Measurements from ENCODE around the gene MEPE. TPM values are rescaled to one million over a fixed set of nuclear protein-coding genes. Genes with fewer than 3 reads are reported as not detected.
A peak's percentile ranks its signal among the peaks of the same experiment; 100 is the strongest.

MEPE gene
- total and polyA plus RNA-seq, 10 donors: not detected

DNA sequence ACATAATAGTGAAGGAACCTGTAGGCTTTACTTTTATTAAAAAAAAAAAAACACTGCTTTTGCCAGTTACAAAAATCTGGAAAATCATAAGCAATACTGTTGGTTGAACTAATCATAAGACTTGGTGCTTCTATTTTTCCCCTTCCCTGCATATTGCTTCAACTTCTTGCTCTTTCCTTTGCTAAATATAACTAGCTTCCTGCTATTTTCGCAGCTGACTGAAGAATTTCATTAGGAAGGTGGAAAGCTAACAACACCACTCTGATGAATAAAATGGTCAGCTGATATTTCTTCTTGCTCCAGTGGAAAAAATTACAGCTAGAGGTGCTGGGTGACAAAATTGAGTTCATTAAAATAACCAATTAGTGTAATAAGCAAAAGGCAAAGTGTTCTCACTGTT, 39.3 kb downstream of the MEPE start:
- H3K9me3 ChIP-seq: no peaks in the 10 kb centered on the region
- no peaks in the 10 kb centered on the region for H3K4me1 ChIP-seq
- no peaks in the 10 kb centered on the region for H3K36me3 ChIP-seq
- WGBS, 5 donors: 17 to 44% (median 28%) methylated on average over 1 of the region's 1 CpG
- no peak for TF ChIP-seq POLR2A (IDR thresholded peaks at IDR 0.05)
- TF ChIP-seq, protein P1, sequence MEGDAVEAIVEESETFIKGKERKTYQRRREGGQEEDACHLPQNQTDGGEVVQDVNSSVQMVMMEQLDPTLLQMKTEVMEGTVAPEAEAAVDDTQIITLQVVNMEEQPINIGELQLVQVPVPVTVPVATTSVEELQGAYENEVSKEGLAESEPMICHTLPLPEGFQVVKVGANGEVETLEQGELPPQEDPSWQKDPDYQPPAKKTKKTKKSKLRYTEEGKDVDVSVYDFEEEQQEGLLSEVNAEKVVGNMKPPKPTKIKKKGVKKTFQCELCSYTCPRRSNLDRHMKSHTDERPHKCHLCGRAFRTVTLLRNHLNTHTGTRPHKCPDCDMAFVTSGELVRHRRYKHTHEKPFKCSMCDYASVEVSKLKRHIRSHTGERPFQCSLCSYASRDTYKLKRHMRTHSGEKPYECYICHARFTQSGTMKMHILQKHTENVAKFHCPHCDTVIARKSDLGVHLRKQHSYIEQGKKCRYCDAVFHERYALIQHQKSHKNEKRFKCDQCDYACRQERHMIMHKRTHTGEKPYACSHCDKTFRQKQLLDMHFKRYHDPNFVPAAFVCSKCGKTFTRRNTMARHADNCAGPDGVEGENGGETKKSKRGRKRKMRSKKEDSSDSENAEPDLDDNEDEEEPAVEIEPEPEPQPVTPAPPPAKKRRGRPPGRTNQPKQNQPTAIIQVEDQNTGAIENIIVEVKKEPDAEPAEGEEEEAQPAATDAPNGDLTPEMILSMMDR (IDR thresholded peaks at IDR 0.05 in 8 of 11, conservative IDR thresholded peaks at IDR 0.05 in 3 of 11): no peak
- intact Hi-C loops (cut with DNase I; ENCODE audit: low total_unique reads): no loop called here
- DNase-seq: no peak
- no peaks in the 10 kb centered on the region for H3K27me3 ChIP-seq (replicated peaks in 1 of 7)
- no peak overlapping the region for H3K4me3 ChIP-seq
- H3K27ac ChIP-seq: no peak overlapping the region

DNA sequence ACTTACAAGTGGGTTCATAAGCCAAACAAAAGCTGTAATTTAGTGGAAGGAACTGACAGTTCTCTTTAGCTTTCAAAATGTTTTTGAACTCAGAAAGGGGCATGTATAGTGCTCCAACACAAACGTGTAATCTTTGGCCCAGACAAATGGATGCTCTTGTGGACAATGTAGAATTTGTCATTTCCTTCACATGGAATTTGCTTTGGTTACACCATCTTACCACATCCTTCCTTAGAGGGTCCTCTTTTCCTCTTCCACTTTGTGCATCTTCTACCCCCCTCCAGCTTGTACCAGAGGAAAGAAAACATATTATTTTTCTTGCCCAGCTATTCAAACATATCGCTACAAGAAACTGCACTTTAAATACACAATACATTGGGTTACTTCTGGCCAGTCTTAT, 42.4 kb downstream of the MEPE start:
- WGBS, 5 donors: 45 to 54% (median 47%) methylated on average over 2 of the region's 2 CpGs
- DNase-seq: no peak
- Histone ChIP-seq H3K9me3 (no peaks in the 10 kb centered on the region), H3K27ac (no peak overlapping the region), H3K27me3 (replicated peaks in 1 of 7) (no peaks in the 10 kb centered on the region), H3K4me1 (no peaks in the 10 kb centered on the region), H3K4me3 (no peak overlapping the region), H3K36me3 (no peaks in the 10 kb centered on the region)
- intact Hi-C loops (cut with DNase I; ENCODE audit: low total_unique reads): no loop called here
- no peak for TF ChIP-seq POLR2A (IDR thresholded peaks at IDR 0.05)
- TF ChIP-seq POLR2AphosphoS5 (IDR thresholded peaks at IDR 0.05): no peak
- TF ChIP-seq, protein P1 (IDR thresholded peaks at IDR 0.05 in 8 of 11, conservative IDR thresholded peaks at IDR 0.05 in 3 of 11): no peak

DNA sequence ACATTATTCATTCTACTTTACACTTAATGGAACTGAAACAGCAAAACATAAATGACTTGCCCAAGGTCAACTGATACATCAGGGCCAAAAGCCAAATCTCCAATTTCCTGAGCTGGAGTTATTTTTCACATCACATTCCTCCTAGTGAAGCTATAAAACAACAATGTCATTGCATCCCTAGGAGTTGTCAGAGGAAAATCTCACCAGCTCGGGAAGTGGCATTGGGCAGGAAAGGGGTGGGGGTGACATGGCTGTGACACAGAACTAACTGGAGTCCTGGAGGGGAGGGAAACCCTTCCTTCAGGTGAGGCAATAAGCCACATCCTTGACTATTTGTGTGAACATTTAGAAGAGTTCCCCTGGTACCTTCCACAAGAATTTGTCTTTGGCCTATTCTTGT, 47.3 kb downstream of the MEPE start:
- 29 to 64% (median 50%) methylated on average over 1 of the region's 1 CpG for WGBS, 5 donors
- Histone ChIP-seq H3K4me1 (peaks cover 0 to 6% (median 0%) of the 10 kb centered on the region in 6 donors), H3K4me3 (no peak overlapping the region), H3K9me3 (no peaks in the 10 kb centered on the region), H3K36me3 (no peaks in the 10 kb centered on the region), H3K27me3 (replicated peaks in 1 of 7) (no peaks in the 10 kb centered on the region), H3K27ac (peak overlapping the region in 3 of 8 donors; percentile 8 to 41 (median 11))
- intact Hi-C loops (cut with DNase I; ENCODE audit: low total_unique reads): no loop called here
- TF ChIP-seq POLR2AphosphoS5 (IDR thresholded peaks at IDR 0.05): no peak
- no peak for TF ChIP-seq POLR2A (IDR thresholded peaks at IDR 0.05)
- TF ChIP-seq, protein P1 (IDR thresholded peaks at IDR 0.05 in 8 of 11, conservative IDR thresholded peaks at IDR 0.05 in 3 of 11): no peak
- no peak for DNase-seq

GRCh38 chr4:87881115-87881514, 48.3 kb downstream of the MEPE start:
- H3K4me3 ChIP-seq: no peak overlapping the region
- intact Hi-C loops (cut with DNase I; ENCODE audit: low total_unique reads): no loop called here
- no peaks in the 10 kb centered on the region for H3K36me3 ChIP-seq
- TF ChIP-seq POLR2AphosphoS5 (IDR thresholded peaks at IDR 0.05) (no peak), POLR2A (IDR thresholded peaks at IDR 0.05) (no peak)
- TF ChIP-seq, protein P1 (IDR thresholded peaks at IDR 0.05 in 8 of 11, conservative IDR thresholded peaks at IDR 0.05 in 3 of 11): no peak
- DNase-seq: no peak
- no peaks in the 10 kb centered on the region for H3K27me3 ChIP-seq (replicated peaks in 1 of 7)
- no peaks in the 10 kb centered on the region for H3K9me3 ChIP-seq
- H3K4me1 ChIP-seq: peaks cover 0 to 10% (median 0%) of the 10 kb centered on the region in 6 donors
- 61 to 90% (median 74%) methylated on average over 1 of the region's 1 CpG for WGBS, 5 donors
- H3K27ac ChIP-seq: no peak overlapping the region

Data from spleen (tissue), 11 donors.